Cardiac muscle cell (in vitro differentiated cells and primary cell): ENCODE results near the gene EIF4G3. TPM values are rescaled to one million over a fixed set of nuclear protein-coding genes. Genes with fewer than 3 reads are reported as not detected.

ENCODE experiments used
- DNase-seq, 2 donors: peaks; one replicate each; pipeline versions ENCODE4 v3.0.0 to v3.0.0-alpha.2; 2010 to 2017; ENCODE audit warnings: low read depth in 1 of 2, low spot score in 1 of 2
- H3K27ac ChIP-seq: fragments of 200-600 bp; sonication (generic); 2 replicates; pipeline ENCODE4 v1.5.1; 2016
- H3K27me3 ChIP-seq: fragments of 200-600 bp; sonication (generic); 2 replicates; pipeline ENCODE4 v1.6.0; 2016; ENCODE audit warnings: control low read depth
- H3K36me3 ChIP-seq: fragments of 200-600 bp; sonication (generic); 2 replicates; pipeline ENCODE4 v1.5.1; 2016; ENCODE audit warnings: control low read depth
- H3K4me1 ChIP-seq: fragments of 200-600 bp; sonication (generic); 2 replicates; pipeline ENCODE4 v1.8.1; 2017; ENCODE audit warnings: low read depth, mild to moderate bottlenecking, mixed run types
- H3K4me3 ChIP-seq: fragments of 200-600 bp; sonication (generic); 2 replicates; pipeline ENCODE4 v1.5.1; 2016; ENCODE audit warnings: mild to moderate bottlenecking
- H3K9me3 ChIP-seq: fragments of 200-600 bp; sonication (generic); 2 replicates; pipeline ENCODE4 v1.5.1; 2017; ENCODE audit warnings: low read depth, mild to moderate bottlenecking, control low read depth
- polyA plus RNA-seq: library from polyadenylated mRNA; unstranded; fragments of >200 nt; fragmentation: Nextera tagmentation; extraction: Ambion mirVana; gene quantifications from 2 replicates; pipeline ENCODE4 v1.2.1, GENCODE V29; 2016
- total RNA-seq: library from RNA; depleted of rRNA; stranded (reverse); fragments of >200 nt; gene quantifications from 2 replicates; pipeline ENCODE4 v1.2.3, GENCODE V29; 2016
- TF ChIP-seq, protein P1 (sequence below): IDR thresholded peaks from 2 replicates; pipeline ENCODE4 v1.5.1; 2012; ENCODE audit warnings: low read depth, mild to moderate bottlenecking, low read length

The EIF4G3 gene
- total and polyA plus RNA-seq, 2 experiments from 2014 or later = 37.8 to 55.3 TPM

DNA sequence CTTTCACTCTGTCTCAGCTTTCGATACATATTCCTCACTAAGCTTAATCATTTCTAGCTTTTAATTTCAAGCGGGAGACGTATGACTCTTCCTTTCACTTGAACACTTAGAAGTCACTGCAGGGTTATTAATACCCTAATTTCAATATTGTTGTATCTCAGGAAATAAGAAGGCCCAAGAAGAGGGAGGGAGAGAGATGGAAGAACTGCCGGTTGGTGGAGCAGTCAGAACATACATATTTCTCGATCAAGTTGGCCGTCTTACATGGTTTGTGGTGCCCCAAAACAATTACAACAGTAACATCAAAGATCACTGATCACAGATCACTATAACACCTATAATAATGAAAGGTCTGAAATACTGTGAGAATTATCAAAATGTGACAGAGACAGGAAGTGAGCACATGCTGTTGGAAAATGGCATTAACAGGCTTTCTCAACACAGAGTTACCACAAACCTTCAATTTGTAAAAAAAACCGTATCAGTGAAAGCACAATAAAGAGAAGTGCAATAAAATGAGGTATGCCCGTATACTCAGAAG is 244.2 kb downstream of the EIF4G3 start:
- Histone ChIP-seq H3K4me1 (no peaks in the 10 kb centered on the region), H3K27me3 (no peaks in the 10 kb centered on the region), H3K4me3 (no peak overlapping the region), H3K27ac (no peak overlapping the region), H3K36me3 (peaks cover 6% of the 10 kb centered on the region), H3K9me3 (no peaks in the 10 kb centered on the region)
- TF ChIP-seq, protein P1, sequence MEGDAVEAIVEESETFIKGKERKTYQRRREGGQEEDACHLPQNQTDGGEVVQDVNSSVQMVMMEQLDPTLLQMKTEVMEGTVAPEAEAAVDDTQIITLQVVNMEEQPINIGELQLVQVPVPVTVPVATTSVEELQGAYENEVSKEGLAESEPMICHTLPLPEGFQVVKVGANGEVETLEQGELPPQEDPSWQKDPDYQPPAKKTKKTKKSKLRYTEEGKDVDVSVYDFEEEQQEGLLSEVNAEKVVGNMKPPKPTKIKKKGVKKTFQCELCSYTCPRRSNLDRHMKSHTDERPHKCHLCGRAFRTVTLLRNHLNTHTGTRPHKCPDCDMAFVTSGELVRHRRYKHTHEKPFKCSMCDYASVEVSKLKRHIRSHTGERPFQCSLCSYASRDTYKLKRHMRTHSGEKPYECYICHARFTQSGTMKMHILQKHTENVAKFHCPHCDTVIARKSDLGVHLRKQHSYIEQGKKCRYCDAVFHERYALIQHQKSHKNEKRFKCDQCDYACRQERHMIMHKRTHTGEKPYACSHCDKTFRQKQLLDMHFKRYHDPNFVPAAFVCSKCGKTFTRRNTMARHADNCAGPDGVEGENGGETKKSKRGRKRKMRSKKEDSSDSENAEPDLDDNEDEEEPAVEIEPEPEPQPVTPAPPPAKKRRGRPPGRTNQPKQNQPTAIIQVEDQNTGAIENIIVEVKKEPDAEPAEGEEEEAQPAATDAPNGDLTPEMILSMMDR = no peak
- DNase-seq = no peak

DNA sequence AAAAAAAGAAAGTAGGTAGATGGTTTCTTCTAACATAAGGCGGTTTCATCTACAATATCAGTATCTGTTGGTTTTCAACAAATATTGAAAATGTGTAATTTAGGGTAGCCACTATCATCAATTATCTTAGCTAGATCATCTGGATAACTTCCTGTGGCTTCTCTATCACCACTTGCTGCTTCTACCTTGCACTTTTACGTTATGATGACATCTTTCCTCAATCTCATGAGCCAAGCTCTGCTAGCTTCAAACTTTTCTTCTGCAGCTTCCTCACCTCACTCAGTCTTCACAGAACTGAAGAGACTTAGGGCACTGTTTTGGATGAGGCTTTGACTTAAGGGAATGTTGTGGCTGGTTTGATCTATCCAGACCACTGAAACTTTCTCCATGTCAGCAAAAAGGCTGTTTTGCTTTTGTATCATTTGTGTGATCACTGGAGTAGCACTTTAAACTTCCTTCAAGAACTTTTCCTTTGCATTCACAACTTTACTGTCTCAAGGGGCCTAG is 244.7 kb downstream of the EIF4G3 start:
- Histone ChIP-seq H3K27ac (no peak overlapping the region), H3K4me1 (no peaks in the 10 kb centered on the region), H3K4me3 (no peak overlapping the region), H3K9me3 (no peaks in the 10 kb centered on the region), H3K36me3 (peaks cover 6% of the 10 kb centered on the region), H3K27me3 (no peaks in the 10 kb centered on the region)
- no peak for DNase-seq
- TF ChIP-seq, protein P1 = no peak

DNA sequence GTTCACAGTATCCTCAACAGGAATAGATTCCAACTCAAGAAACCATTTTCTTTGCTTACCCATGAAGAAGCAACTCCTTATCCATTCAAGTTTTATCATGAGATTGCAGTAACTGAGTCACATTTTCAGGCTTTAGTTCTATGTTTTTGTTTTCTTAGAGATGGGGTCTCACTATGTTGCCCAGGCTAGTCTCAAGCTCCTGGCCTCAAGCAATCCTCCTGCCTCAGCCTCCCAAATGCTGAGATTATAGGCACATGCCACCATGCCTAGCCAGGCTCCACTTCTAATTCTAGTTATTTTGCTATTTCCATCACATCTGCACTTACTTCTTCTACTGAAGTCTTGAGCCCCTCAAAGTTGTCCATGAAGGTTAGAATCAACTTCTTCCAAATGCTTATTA is 246.3 kb downstream of the EIF4G3 start:
- no peak overlapping the region for H3K27ac ChIP-seq
- peaks cover 6% of the 10 kb centered on the region for H3K36me3 ChIP-seq
- no peaks in the 10 kb centered on the region for H3K9me3 ChIP-seq
- no peak overlapping the region for H3K4me3 ChIP-seq
- no peaks in the 10 kb centered on the region for H3K4me1 ChIP-seq
- no peak for DNase-seq
- TF ChIP-seq, protein P1 = no peak
- H3K27me3 ChIP-seq = no peaks in the 10 kb centered on the region

DNA sequence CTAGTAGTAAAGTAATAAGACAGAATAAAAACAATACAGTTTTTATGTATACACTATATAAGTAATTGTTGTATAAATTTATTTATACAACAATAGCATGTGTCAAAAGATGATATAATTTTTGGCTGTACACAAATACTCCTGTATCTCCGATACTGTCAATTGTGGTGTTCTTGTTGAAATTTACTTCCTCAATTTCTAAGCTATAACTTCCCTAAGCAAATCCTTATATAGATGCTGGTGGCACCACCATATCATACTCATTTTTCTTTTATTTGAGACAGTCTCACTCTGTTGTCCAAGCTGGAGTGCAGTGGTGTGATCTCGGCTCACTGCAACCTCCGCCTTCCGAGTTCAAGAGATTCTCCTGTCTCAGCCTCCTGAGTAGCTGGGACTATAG is 248.6 kb downstream of the EIF4G3 start:
- no peaks in the 10 kb centered on the region for H3K4me1 ChIP-seq
- H3K27me3 ChIP-seq = no peaks in the 10 kb centered on the region
- DNase-seq = no peak
- TF ChIP-seq, protein P1 = no peak
- H3K4me3 ChIP-seq = no peak overlapping the region
- peaks cover 6% of the 10 kb centered on the region for H3K36me3 ChIP-seq
- H3K27ac ChIP-seq = no peak overlapping the region
- H3K9me3 ChIP-seq = no peaks in the 10 kb centered on the region

DNA sequence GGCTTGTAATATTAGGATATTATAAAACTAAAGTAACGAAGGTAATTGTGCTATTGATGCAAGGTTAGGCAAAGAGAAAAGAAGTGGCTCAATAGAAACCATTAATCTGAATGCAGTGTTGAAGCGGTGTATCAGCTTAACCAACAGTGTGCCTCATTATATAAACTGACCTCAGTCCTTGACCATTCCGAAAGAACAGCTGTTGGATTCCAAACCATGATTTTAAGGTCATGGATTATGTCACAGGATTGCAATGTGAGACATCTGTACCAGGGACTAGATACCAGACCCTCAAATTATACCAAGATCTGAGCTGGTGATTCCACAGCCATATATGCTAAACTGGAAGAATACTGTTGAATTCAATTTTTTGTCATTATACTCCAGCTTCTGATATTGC is 255.4 kb downstream of the EIF4G3 start:
- H3K36me3 ChIP-seq = no peaks in the 10 kb centered on the region
- no peaks in the 10 kb centered on the region for H3K27me3 ChIP-seq
- no peaks in the 10 kb centered on the region for H3K4me1 ChIP-seq
- no peak overlapping the region for H3K4me3 ChIP-seq
- DNase-seq = no peak
- no peaks in the 10 kb centered on the region for H3K9me3 ChIP-seq
- TF ChIP-seq, protein P1 = no peak
- H3K27ac ChIP-seq = no peak overlapping the region
